Measurements from ENCODE around the gene TMEM272.

DNA sequence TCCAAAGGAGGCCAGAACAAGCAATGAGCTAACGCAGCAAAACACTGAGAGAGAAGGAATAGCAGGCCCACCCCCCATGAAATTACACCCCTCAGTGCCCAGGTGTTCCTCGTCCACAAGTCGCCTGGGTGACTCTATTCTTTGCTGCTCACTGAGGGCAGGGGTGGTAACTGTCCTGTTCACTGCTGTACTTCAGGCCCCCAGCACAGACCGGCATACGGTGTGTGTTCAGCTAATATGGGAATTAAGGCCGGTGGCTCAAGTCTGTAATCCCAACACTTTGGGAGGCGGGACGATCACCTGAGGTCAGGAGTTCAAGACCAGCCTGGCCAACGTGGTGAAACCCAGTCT lies 72.9 kb downstream of the TMEM272 start:
- TF ChIP-seq, protein P1, sequence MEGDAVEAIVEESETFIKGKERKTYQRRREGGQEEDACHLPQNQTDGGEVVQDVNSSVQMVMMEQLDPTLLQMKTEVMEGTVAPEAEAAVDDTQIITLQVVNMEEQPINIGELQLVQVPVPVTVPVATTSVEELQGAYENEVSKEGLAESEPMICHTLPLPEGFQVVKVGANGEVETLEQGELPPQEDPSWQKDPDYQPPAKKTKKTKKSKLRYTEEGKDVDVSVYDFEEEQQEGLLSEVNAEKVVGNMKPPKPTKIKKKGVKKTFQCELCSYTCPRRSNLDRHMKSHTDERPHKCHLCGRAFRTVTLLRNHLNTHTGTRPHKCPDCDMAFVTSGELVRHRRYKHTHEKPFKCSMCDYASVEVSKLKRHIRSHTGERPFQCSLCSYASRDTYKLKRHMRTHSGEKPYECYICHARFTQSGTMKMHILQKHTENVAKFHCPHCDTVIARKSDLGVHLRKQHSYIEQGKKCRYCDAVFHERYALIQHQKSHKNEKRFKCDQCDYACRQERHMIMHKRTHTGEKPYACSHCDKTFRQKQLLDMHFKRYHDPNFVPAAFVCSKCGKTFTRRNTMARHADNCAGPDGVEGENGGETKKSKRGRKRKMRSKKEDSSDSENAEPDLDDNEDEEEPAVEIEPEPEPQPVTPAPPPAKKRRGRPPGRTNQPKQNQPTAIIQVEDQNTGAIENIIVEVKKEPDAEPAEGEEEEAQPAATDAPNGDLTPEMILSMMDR (conservative IDR thresholded peaks at IDR 0.05; ENCODE audit: low read depth, low read length): no peak
- TF ChIP-seq, protein P2, sequence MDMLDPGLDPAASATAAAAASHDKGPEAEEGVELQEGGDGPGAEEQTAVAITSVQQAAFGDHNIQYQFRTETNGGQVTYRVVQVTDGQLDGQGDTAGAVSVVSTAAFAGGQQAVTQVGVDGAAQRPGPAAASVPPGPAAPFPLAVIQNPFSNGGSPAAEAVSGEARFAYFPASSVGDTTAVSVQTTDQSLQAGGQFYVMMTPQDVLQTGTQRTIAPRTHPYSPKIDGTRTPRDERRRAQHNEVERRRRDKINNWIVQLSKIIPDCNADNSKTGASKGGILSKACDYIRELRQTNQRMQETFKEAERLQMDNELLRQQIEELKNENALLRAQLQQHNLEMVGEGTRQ (IDR thresholded peaks at IDR 0.05; ENCODE audit: low read depth, low read length): no peak
- TF ChIP-seq MAZ (IDR thresholded peaks at IDR 0.05; ENCODE audit: borderline replicate concordance, low read depth, low read length): no peak
- no peak for TF ChIP-seq POLR2A (IDR thresholded peaks at IDR 0.05; ENCODE audit: low read depth, low read length)
- TF ChIP-seq SMC3 (IDR thresholded peaks at IDR 0.05; ENCODE audit: low read depth, low read length): no peak
- no peak for TF ChIP-seq RAD21 (IDR thresholded peaks at IDR 0.05; ENCODE audit: low read length)
- TF ChIP-seq FOS (IDR thresholded peaks at IDR 0.05; ENCODE audit: low read depth, low read length): no peak
